HG03135 (cell line): ENCODE data around the gene WWC1.
"Not testable (repeated sequence)": the region's sequence is repeated elsewhere in the genome, so short reads cannot be mapped to it uniquely, and the experiment has no call there.

Experiments used
- ATAC-seq: cut with Tn5 transposase; IDR thresholded peaks from one replicate; pipeline ENCODE4 v1.9.1; 2021; ENCODE audit warnings: mild to moderate bottlenecking, moderate library complexity; ENCODE audit not compliant: unreplicated experiment

The WWC1 gene

DNA sequence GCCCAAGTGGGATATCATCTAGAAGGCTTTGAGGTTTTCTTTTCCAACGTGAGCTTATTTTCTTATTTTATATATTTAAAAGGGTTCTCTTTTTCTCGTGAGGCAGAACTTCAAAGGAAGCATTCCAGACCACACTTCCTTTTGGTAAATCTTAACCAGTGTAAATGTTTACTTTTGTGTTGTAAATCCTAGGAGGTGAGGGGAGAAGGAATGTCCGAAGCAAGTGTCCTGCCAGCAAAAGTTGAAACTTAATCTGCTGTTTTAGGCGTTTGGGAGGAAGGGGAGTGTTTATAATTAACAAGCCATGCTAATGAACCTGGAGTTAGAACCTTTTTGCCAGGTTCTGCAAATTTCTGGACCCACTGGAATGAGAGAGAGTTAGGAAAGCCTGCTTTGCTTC, 37.9 kb downstream of the WWC1 start:
- no peak for ATAC-seq

DNA sequence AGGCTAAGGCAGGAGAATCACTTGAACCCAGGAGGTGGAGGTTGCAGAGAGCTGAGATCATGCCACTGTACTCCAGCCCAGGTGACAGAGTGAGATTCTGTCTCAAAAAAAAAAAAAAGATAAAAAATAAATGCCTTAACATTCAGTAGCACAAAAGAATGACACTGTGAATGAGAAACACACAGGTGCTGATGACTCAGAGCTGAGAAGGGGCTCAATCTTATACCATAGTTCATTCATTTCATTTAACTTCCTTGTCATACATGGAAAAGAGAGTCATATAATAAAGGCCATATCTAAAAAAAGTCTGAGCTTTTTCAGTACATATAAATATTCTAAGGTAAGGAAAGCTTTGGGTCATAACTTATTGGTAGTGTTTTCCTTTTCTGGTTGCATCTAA, 40.6 kb downstream of the WWC1 start:
- ATAC-seq: no peak

GRCh38 chr5:168334280-168334679, 42.8 kb downstream of the WWC1 start:
- no peak for ATAC-seq

- no peak for ATAC-seq
Measured at GRCh38 chr5:168334695-168335094, 43.2 kb downstream of the WWC1 start.

GRCh38 chr5:168337361-168337760, 45.9 kb downstream of the WWC1 start:
- ATAC-seq: no peak

DNA sequence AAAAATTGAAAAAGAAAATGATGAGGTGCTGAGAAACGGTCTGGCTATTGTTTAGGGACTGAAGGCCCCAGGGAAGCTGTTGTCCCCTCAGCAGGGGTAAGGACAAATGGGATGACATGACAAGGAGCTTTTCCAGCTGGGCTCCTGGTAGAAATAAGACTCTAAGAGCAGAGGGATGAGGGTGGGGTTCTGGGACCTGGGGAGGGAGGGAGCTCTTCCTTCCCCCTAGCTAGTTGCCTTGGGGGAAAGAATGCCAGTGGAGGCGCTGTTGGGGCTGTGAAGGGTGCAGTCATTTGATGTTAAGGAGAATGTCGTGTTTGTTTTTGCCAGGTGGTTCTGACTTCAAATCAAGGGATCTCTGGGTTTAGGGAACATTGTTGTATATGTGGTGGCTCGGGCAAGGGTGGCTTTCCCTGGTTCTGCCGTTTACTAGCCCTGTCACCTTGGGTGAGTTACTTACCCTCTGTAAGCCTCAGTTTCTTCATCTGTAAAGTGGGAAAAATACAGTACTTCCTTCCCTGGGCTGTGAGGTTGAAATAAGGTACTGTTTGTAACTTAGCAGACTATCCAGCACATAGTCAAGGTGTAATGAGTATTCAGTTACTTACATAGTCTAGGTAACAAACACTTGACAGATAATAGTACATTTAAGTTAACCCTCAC, 47.8 kb downstream of the WWC1 start:
- no peak for ATAC-seq

- ATAC-seq: not testable (repeated sequence)
Measured at GRCh38 chr5:168339772-168340140, 48.3 kb downstream of the WWC1 start.

GRCh38 chr5:168340487-168340886, 49.0 kb downstream of the WWC1 start:
- ATAC-seq: no peak

DNA sequence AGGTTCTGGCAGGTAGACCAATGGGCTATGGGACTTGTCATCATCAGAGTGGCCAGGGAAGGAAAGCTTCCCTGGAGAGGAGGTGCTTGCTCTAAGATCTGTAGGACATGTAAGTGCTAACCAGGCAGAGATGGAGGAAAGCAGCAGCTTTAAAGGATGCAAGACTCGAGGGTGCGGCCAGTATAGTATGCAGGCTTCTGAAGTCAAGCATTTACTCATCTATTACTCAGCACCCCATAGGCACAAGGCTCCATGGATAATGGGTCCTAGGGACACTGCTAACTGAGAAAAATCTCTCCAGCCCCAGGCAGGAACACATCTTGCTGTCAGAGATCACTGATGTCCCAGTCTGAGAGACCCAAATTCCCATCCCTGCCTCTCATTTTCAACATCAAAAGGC, 49.7 kb downstream of the WWC1 start:
- ATAC-seq: no peak

DNA sequence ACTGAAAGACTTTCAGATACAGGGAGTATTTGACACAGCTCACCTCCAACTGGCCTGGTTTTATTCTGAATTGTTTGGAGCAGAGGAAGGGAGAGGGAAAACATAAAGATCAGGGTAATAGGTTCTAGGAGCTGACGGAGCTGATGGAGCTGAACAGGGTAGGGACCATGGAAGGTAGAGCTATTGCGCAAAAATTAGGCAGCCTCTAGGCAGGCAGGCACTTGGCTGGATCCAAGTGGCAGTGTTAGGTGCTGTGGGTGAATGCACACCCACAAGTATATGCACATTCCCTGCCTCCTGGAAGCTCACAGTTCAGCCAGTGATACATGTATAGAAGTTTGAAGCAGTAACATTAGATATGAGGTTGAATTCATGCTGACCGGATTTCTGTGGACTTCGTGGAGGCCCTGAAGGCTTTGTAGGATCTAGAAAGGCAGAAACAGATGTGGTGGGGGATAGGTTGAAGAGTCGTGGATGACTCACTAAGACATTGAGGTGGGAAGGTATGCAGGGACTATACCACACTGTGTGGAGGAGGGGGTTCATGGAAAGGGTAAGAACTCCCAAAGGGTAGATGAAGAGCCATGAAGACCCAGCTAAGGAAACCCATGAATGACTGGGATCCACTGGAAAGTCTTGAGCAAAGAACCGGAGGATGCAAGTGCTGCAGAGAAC, 50.8 kb downstream of the WWC1 start:
- no peak for ATAC-seq

- ATAC-seq: no peak
Measured at GRCh38 chr5:168342985-168343384, 51.5 kb downstream of the WWC1 start.

- ATAC-seq: no peak
Measured at GRCh38 chr5:168346417-168346816, 55.0 kb downstream of the WWC1 start.

- no peak for ATAC-seq
Measured at GRCh38 chr5:168347368-168348083, 56.1 kb downstream of the WWC1 start.

DNA sequence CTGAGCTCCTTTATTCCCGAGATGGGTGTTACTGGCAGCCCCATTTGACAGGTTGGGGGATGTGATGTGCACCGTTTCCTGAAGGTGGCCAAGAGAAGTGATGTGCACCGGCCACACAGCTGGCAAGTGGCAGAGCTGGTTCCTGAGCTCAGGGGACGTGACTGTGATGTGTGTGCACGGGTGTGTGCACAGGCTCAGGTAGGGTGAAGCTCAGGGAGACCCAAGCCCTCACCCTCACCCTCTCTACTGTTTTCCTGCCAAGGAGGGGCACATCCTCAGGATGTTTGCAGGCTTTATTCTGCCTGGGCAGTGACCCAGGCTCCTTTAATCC, 56.6 kb downstream of the WWC1 start:
- ATAC-seq: no peak

- no peak for ATAC-seq
Measured at GRCh38 chr5:168350315-168350714, 58.9 kb downstream of the WWC1 start.

DNA sequence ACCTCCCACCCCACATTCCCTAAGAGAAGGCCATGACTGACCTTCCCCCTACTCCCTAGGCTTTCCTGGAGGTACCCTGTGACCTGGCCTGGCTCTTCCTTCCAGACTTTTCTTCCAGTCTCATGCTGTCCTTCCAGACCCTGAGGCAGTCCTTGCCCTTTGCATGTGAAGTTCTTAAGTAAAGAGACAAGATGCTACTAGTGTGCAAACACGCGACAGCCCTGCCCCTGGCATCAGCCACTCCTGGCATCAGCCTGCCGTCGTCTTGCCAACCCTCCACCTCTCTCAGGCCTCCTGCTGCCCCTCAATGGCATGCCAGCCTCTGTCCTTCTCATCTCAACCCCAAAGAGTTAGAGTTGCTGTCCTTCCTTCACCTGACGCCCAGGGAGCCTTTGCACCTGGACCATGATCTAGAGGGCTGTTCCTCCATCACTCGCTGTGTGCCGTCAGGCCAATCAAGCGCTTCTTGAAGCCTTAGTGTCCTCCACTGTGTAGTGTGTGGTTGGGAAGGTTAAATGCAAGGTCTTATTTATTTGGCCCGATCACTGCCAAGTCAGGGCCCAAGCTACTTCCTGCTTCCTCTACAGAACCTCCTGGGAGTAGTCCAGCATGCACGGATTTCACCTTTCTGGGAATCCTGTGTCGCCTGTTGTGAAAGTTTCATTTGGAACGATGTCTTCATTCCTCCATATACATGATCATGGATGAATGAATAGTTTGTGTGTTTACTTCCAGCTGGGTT, 61.9 kb downstream of the WWC1 start:
- no peak for ATAC-seq

DNA sequence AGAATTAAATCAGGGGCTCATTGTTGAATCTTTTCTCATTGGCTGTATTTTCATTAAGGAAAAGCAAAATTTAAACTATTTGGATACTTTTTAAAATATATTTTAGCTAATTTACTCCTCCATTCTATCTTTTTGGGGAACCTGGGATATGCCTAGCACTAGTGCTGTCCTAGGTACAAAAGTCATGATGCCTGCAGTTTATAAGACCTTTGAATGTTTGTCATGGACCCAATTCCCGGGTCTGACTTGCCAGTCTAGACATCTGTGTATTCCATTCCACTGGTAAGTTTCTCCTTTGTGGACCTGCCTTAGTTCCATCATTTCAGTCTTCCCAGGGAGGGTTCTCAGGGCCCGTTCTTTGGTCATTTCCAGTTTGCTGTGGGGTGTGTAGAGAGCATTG, 63.0 kb downstream of the WWC1 start:
- ATAC-seq: no peak

DNA sequence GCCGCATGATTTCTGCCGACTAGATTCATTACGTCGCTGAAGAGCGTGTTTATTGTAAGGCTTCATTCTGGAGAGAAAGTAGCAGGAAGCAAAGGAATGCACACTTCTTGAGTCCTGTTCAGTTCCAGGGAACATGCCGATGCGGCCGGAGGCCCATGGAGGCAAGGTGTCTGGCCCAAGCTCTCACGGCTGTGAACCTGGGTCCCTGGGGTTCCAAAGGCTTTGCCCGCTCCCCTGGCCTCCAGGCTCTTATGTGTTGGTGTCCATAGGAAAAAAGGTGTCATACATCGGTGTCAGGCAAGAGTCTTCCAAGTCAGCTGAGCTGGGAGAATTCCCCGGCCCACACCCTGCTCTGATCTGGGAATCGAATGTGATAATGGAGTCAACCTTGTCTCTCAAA, 64.7 kb downstream of the WWC1 start:
- no peak for ATAC-seq

DNA sequence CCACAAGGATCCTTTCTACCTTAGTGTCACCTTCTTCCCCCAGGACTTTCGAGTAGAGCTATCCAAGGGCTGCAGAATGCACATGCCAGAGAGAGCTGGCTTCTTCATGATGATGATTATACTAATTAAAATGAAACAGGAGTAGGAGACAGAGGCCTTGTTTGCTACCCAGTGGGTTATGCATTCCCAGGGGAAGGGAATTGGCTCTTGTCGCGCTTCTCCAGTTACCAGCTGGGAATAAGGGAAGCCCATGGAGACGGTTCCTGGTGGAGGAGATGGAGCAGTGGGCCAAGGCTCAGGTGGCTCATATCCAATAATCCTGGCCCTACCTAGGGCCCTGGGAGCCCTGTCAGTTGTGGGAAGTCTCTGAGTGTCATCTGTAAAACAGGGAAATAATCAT, 65.1 kb downstream of the WWC1 start:
- ATAC-seq: no peak

- no peak for ATAC-seq
Measured at GRCh38 chr5:168357876-168358275, 66.4 kb downstream of the WWC1 start.

GRCh38 chr5:168359820-168360460, 68.5 kb downstream of the WWC1 start:
- no peak for ATAC-seq
